ENCODE data around the gene SHQ1.

Gene SHQ1

GRCh38 chr3:72847751-72848702 lies at the start of gene SHQ1:
TSS of gene SHQ1 (minus strand) at chr3:72848445. CDS start at chr3:72848340, 105 bp downstream.
- peak; percentile 93 for DNase-seq

GRCh38 chr3:72897758-72898007 lies 49.4 kb upstream of the SHQ1 start:
- no peak for DNase-seq

- no peak for DNase-seq
Measured at GRCh38 chr3:72896996-72897757, 48.9 kb upstream of the SHQ1 start.

- DNase-seq = no peak
Measured at GRCh38 chr3:72894976-72895552, 46.8 kb upstream of the SHQ1 start.

GRCh38 chr3:72892870-72893269 lies 44.6 kb upstream of the SHQ1 start:
- peak; percentile 2 for DNase-seq

- DNase-seq = peak; percentile 40
Measured at GRCh38 chr3:72892081-72892775, 44.0 kb upstream of the SHQ1 start.

- peak; percentile 71 for DNase-seq
Measured at GRCh38 chr3:72891053-72891855, 43.0 kb upstream of the SHQ1 start.

- no peak for DNase-seq
Measured at GRCh38 chr3:72890166-72890925, 42.1 kb upstream of the SHQ1 start.

- DNase-seq = no peak
Measured at GRCh38 chr3:72889310-72890165, 41.3 kb upstream of the SHQ1 start.

GRCh38 chr3:72888546-72889309 lies 40.5 kb upstream of the SHQ1 start:
- DNase-seq = peak; percentile 26

GRCh38 chr3:72887705-72888545 lies 39.7 kb upstream of the SHQ1 start, which contains the start of gene GXYLT2:
TSS of gene GXYLT2 (plus strand) at chr3:72888046. CDS start at chr3:72888234, 188 bp downstream.
- peak; percentile 55 for DNase-seq

GRCh38 chr3:72887343-72887704 lies 39.1 kb upstream of the SHQ1 start:
- no peak for DNase-seq

GRCh38 chr3:72872183-72872582 lies 23.9 kb upstream of the SHQ1 start:
- DNase-seq = no peak

GRCh38 chr3:72862314-72863090 lies 14.3 kb upstream of the SHQ1 start:
- no peak for DNase-seq

GRCh38 chr3:72860846-72861245 lies 12.6 kb upstream of the SHQ1 start:
- no peak for DNase-seq

GRCh38 chr3:72860053-72860452 lies 11.8 kb upstream of the SHQ1 start:
- no peak for DNase-seq

GRCh38 chr3:72855001-72855400 lies 6.8 kb upstream of the SHQ1 start:
- DNase-seq = no peak

GRCh38 chr3:72848703-72849081 lies 447 bp upstream of the SHQ1 start:
- DNase-seq = peak; percentile 47
